COLO829 (cell line): ENCODE results near the gene CCNL2.
"Not testable (repeated sequence)": the region's sequence is repeated elsewhere in the genome, so short reads cannot be mapped to it uniquely, and the experiment has no call there.

Source experiments
- DNase-seq: peaks from one replicate; pipeline ENCODE4 v3.0.0; 2012; ENCODE audit warnings: low spot score

Gene CCNL2

GRCh38 chr1:1399872-1400575 is 889 bp upstream of the CCNL2 start:
- DNase-seq, result no peak

GRCh38 chr1:1398677-1399186 is 403 bp downstream of the CCNL2 start:
- no peak for DNase-seq

- no peak for DNase-seq
Measured at GRCh38 chr1:1397839-1398523, 1.2 kb downstream of the CCNL2 start.

- no peak for DNase-seq
Measured at GRCh38 chr1:1395166-1395565, 4.0 kb downstream of the CCNL2 start.

GRCh38 chr1:1394116-1394515 is 5.0 kb downstream of the CCNL2 start:
- DNase-seq, result no peak

- no peak for DNase-seq
Measured at GRCh38 chr1:1393428-1393827, 5.7 kb downstream of the CCNL2 start.

GRCh38 chr1:1393014-1393413 is 6.1 kb downstream of the CCNL2 start:
- no peak for DNase-seq

GRCh38 chr1:1391225-1391624 is 7.9 kb downstream of the CCNL2 start:
- no peak for DNase-seq

GRCh38 chr1:1390675-1391074 is 8.5 kb downstream of the CCNL2 start:
- no peak for DNase-seq

- no peak for DNase-seq
Measured at GRCh38 chr1:1388078-1388472, 11.1 kb downstream of the CCNL2 start.

GRCh38 chr1:1387098-1388077 is 11.7 kb downstream of the CCNL2 start:
- DNase-seq, result no peak

- no peak for DNase-seq
Measured at GRCh38 chr1:1385931-1386330, 13.2 kb downstream of the CCNL2 start.

- DNase-seq, result not testable (repeated sequence)
Measured at GRCh38 chr1:1385339-1385738, 13.8 kb downstream of the CCNL2 start.

- DNase-seq, result no peak
Measured at GRCh38 chr1:1381294-1381693, 17.8 kb downstream of the CCNL2 start.

GRCh38 chr1:1380860-1381259 is 18.3 kb downstream of the CCNL2 start:
- DNase-seq, result no peak

- no peak for DNase-seq
Measured at GRCh38 chr1:1377540-1378205, 21.5 kb downstream of the CCNL2 start.

- DNase-seq, result no peak
Measured at GRCh38 chr1:1376551-1377226, 22.4 kb downstream of the CCNL2 start.

GRCh38 chr1:1374929-1375662 is 24.0 kb downstream of the CCNL2 start, which contains the start of gene AURKAIP1:
Gene AURKAIP1 (minus strand): TSS chr1:1375207. CDS start chr1:1374756, 451 bp downstream.
- DNase-seq, result peak; percentile 98

GRCh38 chr1:1374589-1374928 is 24.6 kb downstream of the CCNL2 start:
- DNase-seq, result no peak

- no peak for DNase-seq
Measured at GRCh38 chr1:1373815-1374588, 25.1 kb downstream of the CCNL2 start.
